HG02678 (cell line): ENCODE data around the gene COL4A6.
A peak's percentile ranks its signal among the peaks of the same experiment; 100 is the strongest.

ENCODE experiments used
- ATAC-seq: cut with Tn5 transposase; IDR thresholded peaks from one replicate; pipeline ENCODE4 v1.9.1; 2021; ENCODE audit warnings: mild to moderate bottlenecking, moderate library complexity; ENCODE audit not compliant: unreplicated experiment

Gene COL4A6

DNA sequence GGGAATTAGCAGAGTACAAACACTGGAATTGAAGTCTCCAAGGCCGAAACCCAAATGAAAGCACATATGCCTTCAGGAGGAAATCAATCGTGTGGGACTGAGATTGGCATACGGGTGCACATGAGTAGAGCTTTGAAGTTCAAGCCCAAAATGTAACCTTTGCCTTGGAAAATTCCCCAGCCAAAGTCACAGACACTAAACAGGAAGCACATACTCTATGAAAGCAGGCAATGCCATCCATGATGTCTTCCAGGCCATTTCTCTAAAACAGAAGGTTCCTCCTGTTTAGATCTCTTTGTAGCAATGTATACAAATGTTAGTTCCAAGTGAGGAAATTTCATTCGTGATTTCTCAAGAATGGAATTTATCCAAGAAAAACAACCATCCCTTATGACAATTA is 162.5 kb downstream of the COL4A6 start:
- no peak for ATAC-seq

DNA sequence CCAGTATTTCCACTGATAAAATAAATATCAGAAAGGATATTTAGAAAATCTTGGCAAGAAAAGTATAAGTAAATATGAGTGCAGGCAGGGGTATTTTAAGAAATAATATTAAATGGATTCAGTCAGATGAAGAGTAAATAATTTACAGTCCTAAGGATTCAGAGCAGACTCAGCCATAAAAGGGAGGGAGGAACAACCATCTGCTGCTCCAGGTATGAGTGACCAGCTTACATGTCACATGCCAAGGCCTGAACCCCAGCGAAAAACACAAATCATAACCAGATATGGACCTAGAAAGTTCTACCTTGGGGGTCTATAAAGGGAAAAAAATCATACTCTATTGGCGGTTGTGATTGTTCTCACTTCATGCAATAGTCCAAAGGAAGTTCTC is 166.8 kb downstream of the COL4A6 start:
- ATAC-seq, result no peak

DNA sequence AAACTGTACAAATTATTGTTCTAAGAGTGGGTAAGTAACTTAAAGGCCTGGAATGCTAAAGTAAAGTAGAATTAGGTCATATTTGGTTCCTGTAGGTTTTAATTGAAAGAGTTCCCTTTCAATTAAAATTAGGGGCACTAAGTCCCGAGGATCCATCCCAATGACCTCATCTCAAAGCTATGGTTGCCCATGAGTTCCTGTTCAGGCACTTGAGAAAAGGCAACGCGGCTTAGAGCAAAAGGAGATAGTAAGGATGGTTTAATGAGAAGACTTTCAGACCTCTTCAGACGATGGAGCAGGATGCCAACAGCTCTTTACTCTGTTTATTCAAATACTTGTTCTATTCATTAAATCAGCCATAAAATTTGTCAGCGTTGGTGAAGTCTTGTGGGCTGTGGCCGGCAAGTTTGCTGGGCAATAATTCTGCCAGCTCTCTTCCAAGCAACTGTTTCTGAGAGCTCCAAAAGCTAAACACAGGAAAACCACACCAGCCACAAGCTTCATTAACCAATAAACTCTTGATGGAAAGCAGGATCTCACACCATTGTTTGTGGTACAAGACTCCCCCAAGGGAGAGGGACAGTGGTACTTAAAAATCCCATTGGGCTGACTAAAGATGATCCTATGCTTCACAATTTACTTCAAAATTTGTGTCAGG is 167.4 kb downstream of the COL4A6 start:
- ATAC-seq, result no peak

DNA sequence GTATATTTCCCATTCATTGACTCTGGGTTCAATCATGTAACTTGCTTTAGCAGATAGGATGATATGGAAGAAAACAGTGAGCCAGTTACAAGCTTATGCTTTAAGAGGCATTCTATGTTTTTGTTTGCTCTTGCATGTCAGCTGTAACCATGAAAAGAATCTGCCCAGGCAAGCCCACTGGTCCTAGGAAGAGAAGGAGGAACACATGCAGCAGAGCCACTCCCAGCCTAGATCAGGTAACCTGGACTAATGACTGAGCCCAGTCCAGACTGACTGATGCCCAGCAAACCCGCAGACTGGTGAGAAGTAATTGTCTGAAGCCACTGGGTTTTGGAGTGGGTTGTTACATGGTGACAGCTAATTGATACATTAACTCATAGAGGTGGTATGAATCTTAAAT is 167.9 kb downstream of the COL4A6 start:
- ATAC-seq, result no peak

DNA sequence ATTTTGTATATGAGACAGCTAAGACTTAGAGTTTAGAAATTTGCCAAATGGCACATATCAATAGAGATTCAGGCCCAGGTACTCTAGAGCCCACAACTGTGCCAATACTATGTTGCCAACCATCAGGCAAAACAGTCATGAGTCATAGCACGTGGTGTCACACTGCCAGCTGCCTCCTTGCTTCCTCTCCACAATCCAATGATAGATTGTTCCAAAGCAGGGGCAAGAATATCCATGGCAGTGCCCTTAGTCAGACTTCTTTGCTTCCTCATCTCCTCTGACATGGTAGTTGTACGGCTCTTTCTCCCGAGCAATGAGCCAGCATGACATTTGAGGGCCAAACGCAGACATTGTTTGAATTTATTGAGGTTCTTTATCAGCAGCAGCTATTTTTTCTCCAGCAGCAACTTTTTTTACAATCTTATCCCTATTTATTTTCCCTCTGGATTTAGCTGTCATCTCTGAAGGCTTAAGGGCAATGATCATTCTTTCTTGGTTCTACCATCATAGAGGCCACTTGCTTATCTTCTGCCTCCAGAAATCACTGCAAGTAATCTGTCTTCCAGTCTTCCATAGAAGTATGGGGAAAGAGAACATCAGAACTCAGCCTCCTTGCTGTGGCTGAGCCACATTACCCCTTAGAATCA is 169.7 kb downstream of the COL4A6 start:
- no peak for ATAC-seq

DNA sequence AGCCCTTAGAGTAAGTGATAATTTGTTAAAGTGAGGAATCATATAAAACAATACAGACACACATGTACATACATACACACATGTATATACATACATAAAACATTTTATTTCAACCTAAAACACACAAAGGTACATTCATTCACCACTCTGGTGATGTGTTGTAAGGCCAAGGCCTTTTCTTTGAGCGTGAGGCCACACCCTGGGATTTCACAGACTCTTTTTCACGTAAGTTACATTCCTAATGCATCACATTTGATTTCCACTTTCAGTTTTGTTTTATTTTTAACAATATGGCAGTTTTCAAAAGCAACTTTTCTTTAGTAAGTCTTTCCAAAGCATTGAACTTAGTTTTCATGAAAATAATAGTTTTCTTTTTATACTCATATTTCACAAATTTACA is 170.7 kb downstream of the COL4A6 start:
- no peak for ATAC-seq

DNA sequence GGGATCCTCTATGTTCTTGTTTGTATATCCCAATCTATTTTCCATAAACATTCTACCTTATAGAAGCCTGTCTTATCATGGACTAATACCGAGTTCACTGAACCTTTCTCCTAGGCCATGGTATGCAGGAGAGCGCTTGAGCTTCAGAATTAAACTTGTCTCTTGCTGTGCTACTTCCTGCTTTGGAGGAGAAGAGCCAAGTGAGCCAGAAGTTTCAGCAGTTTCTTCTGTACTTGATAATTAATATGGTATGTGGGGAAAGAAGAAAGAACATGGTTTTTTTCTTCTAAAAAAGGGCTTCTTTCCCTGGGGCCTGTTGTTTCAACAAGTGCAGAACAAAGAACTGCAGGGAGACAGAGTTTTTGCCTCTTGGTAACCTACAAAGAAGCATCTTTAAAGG is 173.8 kb downstream of the COL4A6 start:
- ATAC-seq, result no peak

DNA sequence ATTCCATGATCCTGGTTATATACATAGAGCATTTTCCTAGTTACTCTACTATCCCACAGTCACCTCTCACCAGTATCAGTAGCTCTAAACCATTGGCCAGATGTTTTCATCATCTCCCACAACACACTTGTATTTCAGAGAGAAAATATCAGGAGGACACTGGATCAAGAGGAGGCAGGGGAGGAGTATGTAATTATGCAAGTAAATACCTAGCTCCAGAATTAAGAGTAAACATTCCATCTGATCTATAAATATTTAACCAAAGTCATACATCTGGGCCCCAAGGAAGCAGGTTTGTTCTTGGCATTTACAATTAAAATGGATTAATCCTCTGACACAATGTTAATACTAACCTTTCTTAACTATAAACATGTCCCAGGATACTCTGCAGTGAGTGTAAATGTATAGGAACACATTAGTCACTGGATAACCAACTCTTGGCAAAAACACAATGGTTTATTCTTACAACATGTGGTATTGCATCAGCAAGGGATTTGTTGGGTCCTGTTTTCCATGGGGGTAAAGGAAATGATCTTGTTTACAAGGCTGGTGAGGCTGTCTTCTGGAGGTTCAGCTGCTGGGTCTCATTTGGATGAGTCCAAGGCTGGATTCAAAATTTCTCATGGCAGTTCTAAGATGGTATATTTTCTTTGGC is 176.5 kb downstream of the COL4A6 start:
- no peak for ATAC-seq

DNA sequence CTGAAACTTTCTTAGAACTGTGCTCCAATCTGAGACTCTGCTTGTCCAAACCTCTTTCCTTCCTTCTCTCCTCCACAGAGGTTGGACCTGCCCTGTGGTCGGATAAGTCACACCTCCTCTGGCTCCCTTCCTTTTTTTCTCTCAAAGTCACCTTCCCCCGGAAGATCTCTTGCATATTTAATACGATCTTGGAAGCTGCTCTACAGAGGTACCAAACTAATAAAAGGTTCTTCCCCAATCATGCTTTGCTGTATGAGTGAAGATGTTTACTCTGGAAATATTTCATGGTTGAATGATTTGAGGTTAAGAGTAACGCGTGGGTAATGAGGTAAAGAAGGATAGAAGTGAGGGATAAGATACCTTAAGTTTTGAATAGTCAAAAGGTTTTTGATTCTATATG is 180.7 kb downstream of the COL4A6 start:
- no peak for ATAC-seq

DNA sequence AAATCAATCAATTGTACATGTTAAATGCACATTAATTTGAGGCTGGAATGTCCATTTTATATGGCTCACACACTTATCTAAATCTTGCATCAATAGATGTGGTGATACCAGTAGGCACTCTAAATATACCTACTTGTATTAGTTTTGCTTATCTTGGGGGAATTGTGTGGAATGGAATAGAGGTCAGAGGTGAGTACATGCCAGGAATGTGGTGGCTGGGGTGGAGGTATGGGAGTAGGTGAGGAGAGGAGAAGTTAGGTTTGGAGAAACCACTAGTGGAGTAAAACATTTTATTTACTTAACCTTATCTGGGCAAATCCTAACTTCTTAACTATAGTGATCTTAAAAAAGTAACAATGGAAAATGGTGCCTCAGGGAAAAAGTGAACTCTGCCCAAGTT is 183.6 kb downstream of the COL4A6 start:
- no peak for ATAC-seq

DNA sequence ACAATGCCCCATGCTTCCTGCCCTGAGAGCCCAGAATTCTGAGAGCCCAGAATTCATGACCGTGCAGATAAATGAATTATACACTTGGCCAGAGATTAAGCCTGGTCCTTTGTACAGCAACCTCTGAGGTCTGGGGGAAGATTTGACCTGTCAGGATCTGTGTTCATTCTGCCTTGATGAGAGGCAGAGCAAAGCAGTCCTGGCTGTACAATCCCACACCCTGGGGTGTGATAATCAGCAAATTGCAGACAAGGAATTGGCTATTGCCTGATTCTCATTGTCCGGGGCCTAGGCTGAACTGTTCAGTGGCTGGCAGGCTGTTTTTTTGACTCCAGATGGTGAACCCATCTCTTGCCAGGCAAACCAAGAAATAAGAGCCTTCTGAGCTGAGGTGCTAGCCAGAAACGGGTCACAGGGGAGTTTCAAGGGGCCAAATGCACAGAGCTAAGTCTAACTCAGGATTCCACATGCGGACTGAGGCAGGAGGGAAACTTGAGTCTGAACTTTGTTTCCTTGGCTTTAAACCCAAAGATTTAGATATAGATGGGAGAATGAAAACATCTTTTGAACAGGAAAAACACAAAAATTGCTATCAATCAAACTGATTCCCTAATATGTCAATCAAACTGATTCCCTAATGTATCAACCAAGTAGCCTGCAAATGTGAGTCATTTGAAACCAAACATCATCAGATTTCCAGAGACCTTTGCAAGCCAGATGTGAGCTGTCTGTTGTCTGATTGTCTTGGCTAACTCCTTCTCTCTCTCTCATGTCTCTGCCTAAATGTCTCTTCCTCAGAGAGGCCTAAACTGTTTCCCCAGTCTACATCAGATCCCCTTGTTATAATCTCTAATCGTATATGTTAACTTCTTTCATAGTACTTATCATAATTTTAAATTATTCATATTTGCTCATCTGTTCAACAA is 187.3 kb downstream of the COL4A6 start:
- no peak for ATAC-seq

DNA sequence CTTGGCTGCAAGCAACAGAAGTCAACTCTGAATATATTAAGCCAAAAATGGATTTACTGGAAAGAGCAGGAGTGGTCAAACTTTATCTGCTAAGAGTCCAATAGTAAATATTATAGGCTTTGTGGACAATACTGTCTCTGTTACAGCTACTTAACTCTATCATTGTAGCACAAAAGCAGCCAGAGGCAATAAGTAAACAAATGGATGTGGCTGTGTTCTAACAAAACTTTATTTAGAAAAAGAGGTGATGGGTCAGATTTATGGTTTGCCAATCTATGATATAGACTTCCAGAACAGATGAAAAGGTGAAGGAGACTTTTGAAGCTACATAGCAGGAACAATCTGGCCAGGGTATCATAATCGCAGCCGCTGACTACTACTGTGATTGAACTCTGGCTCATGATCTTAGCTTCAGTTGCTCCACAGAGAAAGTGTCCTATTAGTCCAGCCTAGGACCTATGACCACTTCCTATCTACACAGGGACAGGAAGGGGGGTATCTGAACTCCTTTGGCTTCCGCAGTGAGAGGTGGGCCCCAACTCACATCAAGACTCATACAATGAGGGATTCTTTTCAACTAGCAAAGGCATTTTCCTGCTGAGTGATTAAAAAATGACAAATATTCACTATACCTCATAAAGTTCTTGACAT is 191.8 kb downstream of the COL4A6 start:
- ATAC-seq, result no peak

DNA sequence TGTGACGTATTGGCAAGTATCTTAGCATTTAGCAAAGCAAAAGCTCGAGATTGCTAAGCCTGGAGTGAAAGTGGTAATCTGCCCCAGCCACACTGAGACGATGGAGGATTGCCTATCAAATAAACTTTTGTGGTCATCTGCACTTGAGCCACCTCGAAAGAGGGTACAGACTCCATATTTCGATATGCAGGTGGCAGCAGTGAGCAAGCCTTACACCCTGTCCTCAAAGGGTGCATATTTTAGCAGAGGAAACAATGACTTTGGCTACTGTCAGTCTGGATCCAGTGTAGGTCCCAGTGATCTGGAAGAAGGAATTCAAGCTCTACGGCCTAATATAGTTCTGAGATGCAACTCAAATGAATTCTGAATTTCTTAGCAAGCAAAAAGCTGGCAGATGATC is 192.8 kb downstream of the COL4A6 start:
- ATAC-seq, result no peak

DNA sequence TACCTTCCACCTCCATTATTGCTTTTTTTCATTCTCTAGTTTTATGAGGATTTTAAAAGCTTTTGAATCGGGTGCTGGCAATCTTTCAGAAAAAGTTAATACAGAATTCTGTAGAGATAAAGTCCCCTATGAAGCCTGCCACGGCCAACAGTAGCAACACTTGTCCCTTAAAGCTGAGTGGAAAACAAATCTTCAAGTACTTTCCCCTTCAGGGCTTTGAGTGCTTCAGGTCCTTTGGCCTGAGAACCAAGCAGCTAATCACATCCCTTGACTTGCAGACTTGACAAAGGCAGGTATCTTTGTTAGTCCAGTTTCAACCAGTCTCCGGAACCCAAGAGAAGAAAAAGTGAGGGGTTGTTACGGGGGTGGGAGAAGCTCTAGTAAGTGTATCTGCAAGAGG is 202.2 kb downstream of the COL4A6 start:
- ATAC-seq, result no peak

DNA sequence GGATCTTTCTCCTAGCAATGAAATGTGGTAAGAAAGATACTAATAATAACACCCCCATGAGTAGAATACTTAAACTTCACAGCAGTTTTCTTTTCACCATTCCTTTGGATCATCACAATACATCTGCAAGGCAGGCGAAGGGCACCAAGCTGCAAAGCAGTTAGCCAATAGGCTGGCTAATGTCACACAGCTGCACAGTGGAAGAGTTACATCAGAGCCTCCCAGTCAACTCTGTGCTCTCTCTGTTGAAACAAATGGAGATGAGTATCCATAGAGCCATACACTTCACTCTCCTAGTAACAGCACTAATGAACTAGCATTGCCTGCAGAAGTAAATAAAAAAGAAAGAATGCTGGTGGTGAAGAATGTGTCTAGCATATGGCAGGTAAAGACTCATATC is 207.6 kb downstream of the COL4A6 start:
- no peak for ATAC-seq

DNA sequence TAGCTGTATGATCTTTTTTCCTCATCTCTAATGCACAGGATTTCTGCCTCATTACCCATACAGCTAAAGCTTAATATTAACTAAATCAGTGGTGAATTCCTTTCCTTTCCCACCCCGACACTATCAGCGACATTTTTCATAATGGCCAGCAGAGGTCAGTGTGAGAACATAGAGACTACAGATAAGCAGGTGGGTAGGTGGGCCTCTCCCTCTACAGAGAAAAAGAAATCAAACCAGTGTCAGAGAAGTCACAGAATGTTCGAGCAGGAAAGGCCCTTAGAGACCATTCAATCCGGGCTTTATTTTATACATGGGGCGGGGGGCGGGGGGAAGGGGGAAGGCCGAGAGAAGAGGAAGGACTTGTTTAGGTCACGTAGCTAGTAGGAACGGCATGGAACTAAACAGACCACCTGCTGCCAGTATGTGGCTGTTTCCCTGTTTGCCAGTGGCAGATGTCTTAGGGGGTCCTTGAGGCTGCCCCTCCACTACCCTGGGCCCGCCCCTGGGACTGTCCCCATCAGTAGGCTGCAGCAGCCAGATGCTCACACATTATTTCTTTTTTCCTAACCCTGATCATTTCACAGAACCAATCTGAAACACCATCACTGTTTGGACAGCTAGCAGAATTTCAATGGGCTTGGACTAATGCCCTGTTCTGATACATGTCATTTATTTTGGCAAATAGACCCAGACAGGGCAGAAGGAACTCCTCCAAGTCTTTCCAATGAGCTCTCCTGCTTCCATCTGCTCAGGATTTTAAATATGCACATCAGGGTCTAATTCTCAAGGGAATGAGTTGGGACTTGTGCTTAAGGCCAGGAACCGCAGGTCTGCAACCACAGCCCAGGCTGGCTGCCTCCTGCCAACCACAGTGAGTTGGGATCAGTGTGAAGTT is 213.2 kb downstream of the COL4A6 start:
- peak; percentile 63 for ATAC-seq

DNA sequence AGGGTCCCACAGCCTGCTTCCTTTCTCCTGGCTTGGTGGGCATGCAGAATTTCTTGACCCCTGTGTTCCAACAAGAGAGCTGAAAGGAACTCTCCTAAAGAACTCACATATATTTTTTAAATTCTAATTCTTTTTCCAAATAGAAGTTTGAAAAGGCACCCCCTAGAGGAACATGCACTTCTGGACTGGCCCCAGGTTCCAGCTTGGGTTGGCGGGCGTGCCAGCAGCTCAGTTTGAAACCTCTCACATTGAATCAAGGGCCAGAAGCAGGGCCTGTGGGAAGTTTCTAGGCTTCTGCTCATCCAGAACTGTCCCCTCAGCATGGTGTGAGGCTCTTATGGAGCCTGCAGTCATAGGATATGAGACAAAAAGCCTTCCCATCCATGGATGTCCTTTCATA is 214.0 kb downstream of the COL4A6 start:
- no peak for ATAC-seq

DNA sequence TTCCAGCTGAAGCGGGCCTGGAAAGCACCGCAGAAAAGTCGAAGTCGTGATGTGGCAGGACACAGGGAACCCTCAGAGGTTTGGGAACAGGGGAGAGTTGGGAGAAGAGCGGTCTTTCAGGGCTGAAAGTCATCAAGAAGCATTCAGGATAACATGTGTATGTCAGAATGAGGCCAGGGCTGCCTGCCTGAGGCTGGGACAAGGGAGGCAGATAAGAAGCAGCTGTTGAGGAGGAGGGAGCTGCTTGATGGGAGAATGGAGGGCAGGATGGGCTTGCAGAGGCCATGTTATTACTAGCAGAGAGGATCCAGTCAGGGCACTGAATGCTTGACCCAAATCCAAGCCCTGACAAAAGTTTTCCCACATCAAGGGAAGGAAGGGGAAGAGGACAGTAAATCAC is 214.6 kb downstream of the COL4A6 start:
- ATAC-seq, result no peak

DNA sequence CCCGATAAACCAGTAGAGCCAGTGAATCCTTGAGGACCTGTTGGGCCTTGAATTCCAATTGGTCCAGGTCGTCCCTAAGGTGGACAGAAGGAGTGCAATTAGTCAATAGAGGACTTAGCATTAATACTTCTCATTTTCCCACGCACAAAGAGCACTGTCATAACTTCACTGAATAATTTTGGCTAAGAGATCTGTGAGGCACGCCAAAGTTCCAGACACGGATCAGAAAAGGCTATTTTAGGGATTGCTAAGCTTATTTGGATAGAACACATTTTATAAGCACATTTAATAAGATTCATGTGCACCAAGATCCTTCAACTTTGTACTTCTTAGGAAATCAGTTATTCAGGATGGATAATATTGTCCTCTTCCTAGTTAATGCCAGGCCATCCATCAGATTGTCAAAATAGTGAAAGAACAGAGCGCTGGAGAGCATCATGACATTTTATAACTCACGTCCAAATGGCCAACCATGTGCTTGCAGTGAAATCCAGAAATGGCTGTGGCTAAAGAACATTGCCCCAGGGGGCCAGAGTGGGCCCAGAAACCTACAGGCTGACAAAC is 216.8 kb downstream of the COL4A6 start:
- ATAC-seq, result no peak
